Fibroblast of villous mesenchyme (primary cell): Measurements from ENCODE around the gene PMAIP1. TPM values are rescaled to one million over a fixed set of nuclear protein-coding genes. Genes with fewer than 3 reads are reported as not detected.

Experiments used
- DNase-seq: peaks from one replicate; pipeline ENCODE4 v3.0.0-alpha.2; 2010; ENCODE audit warnings: low read depth
- H3K4me3 ChIP-seq: 2 replicates; pipeline ENCODE4 v1.5.1; 2011; ENCODE audit warnings: low read depth, mild to moderate bottlenecking, low read length
- total RNA-seq: library from RNA; depleted of rRNA; stranded (reverse); fragments of >200 nt; gene quantifications from 2 replicates; pipeline ENCODE4 v1.2.3, GENCODE V29; 2012
- TF ChIP-seq, protein P1 (sequence below): IDR thresholded peaks from 2 replicates; pipeline ENCODE4 v1.5.1; 2012; ENCODE audit warnings: low read depth, mild to moderate bottlenecking, low read length; ENCODE audit not compliant: insufficient read depth

PMAIP1 gene
- total RNA-seq, 1 donor: 25.5 TPM

DNA sequence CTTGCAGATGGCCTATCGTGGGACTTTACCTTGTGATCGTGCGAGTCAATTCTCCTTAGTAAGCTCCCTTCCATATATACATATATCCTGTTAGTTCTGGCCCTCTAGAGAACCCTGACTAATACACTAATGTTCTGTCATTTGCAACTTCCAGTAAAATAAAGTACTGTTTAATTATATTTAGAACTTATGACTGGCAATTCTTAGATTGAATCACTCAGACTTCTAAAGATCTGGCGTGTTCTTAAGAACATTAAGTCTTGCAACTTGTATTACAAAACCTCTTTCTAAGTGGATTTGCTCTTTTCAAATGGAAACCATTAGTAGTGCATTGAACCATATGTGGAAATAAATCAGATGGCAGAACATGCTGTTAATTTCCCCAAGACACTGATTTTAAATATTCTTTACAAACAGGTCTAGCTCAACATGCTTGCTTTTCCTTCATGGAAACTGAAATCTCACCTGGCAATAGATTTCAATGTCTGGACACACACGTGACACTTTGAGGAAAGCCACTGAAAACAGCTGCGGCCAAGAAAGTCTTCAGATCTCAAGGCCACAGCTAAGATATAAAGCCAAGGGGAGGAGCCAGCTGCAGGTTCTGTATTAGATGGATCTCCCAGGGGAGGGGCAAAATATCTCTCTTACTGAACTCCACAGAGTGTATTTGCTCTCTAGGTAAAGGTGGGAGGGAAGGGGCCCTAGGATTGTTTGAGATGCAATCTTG, 50.6 kb downstream of the PMAIP1 start:
- DNase-seq: no peak
- TF ChIP-seq, protein P1, sequence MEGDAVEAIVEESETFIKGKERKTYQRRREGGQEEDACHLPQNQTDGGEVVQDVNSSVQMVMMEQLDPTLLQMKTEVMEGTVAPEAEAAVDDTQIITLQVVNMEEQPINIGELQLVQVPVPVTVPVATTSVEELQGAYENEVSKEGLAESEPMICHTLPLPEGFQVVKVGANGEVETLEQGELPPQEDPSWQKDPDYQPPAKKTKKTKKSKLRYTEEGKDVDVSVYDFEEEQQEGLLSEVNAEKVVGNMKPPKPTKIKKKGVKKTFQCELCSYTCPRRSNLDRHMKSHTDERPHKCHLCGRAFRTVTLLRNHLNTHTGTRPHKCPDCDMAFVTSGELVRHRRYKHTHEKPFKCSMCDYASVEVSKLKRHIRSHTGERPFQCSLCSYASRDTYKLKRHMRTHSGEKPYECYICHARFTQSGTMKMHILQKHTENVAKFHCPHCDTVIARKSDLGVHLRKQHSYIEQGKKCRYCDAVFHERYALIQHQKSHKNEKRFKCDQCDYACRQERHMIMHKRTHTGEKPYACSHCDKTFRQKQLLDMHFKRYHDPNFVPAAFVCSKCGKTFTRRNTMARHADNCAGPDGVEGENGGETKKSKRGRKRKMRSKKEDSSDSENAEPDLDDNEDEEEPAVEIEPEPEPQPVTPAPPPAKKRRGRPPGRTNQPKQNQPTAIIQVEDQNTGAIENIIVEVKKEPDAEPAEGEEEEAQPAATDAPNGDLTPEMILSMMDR: no peak
- no peak overlapping the region for H3K4me3 ChIP-seq

DNA sequence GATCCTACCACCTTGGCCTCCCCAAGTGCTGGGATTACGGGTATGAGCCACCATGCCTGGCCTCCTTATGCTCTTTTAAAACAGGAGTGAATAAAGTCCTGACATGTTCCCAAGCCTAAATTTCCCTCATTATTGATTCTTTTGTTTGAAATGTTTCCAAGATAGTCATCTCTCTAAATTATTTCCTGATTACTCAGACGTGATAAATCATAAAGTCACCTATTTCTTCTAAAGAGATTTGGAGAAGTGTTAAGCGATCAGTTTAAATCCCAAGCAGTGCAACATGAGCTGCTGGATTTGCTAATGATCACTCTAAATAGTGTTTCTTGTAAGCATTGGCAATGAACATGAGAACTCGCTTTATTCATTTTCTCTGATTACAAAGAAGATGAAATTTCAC, 51.8 kb downstream of the PMAIP1 start:
- TF ChIP-seq, protein P1: no peak
- no peak for DNase-seq
- no peak overlapping the region for H3K4me3 ChIP-seq

DNA sequence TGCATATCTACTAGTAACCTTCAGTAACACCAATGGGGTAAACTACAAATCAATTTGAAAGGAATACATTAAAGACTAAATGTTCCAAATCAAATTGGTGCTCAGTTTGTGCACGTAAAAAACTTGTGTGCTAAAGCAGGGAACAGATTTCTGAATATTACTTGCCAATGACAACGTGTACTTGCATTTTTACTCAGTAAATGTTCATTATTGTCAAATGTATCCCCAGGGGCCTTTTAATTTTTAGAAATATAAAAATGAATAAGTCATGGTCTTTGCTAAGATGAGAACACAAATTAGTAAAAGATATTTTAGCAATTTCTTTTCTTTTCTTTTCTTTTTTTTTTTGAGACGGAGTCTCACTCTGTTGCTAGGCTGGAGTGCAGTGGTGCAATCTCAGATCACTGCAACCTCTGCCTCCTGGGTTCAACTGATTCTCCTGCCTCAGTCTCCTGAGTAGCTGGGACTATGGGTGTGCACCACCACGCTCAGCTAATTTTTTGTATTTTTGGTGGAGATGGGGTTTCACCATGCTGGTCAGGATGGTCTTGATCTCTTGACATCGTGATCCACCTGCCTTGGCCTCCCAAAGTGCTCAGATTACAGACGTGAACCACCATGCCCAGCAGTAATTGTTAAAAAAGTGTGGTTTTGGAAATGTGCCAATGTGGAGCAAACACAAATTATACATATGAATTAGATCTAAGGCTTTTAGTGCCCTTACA, 52.6 kb downstream of the PMAIP1 start:
- no peak for DNase-seq
- H3K4me3 ChIP-seq: no peak overlapping the region
- TF ChIP-seq, protein P1: no peak

Other genes starting within 250 kb of the PMAIP1 start
- gene CCBE1, start 202.6 kb upstream of the PMAIP1 start, total RNA-seq: 7.4 and 10.4 TPM in 2 replicates